Stimulated activated CD8-positive, alpha-beta memory T cell treated with anti-CD3 and anti-CD28 coated beads, Interleukin-4, amount 100 ng/mL, for 24 hours (primary cell): Measurements from ENCODE around the gene DLG1.

Source experiments
- DNase-seq: peaks from one replicate; pipeline ENCODE4 v3.0.0-alpha.2; 2020; ENCODE audit warnings: low read depth

Gene DLG1

GRCh38 chr3:196997311-196997710 is 301.1 kb downstream of the DLG1 start:
- no peak for DNase-seq

- DNase-seq = no peak
Observed at GRCh38 chr3:196996454-196997265, 301.8 kb downstream of the DLG1 start.

GRCh38 chr3:196995646-196996355 is 302.6 kb downstream of the DLG1 start:
- DNase-seq = no peak

- DNase-seq = no peak
Observed at GRCh38 chr3:196995027-196995426, 303.4 kb downstream of the DLG1 start.

GRCh38 chr3:196994056-196994455 is 304.4 kb downstream of the DLG1 start:
- no peak for DNase-seq
